Neural cell (in vitro differentiated cells): ENCODE measurements around the gene PSMB11. TPM values are rescaled to one million over a fixed set of nuclear protein-coding genes. Genes with fewer than 3 reads are reported as not detected.

Experiments
- H2AFZ ChIP-seq: fragments of 200-600, 300-800 bp; sonication (generic), shearing (Covaris generic); 2 replicates; pipeline ENCODE4 v1.6.0; 2014; ENCODE audit warnings: low read depth, mild to moderate bottlenecking, antibody characterized with exemption, low read length, moderate library complexity
- H3F3A ChIP-seq: fragments of 200-600 bp; shearing (Covaris generic); 2 replicates; pipeline ENCODE4 v1.6.1; 2016; ENCODE audit warnings: mild to moderate bottlenecking, moderate library complexity, mixed read lengths, antibody characterized with exemption, low read length; ENCODE audit not compliant: insufficient read depth, poor library complexity, severe bottlenecking
- H3K27ac ChIP-seq: fragments of 200-600, 300-800 bp; sonication (generic), shearing (Covaris generic); 2 replicates; pipeline ENCODE4 v1.5.1; 2014; ENCODE audit warnings: mild to moderate bottlenecking, low read length, moderate library complexity
- H3K27me3 ChIP-seq: fragments of 300-800, 200-600 bp; sonication (generic), shearing (Covaris generic); 2 replicates; pipeline ENCODE4 v1.6.0; 2014; ENCODE audit warnings: mild to moderate bottlenecking, low read depth, low read length, moderate library complexity; ENCODE audit not compliant: insufficient read depth
- H3K36me3 ChIP-seq: fragments of 300-800, 200-600 bp; sonication (generic), shearing (Covaris generic); 2 replicates; pipeline ENCODE4 v1.5.1; 2014; ENCODE audit warnings: mild to moderate bottlenecking, antibody characterized with exemption, low read length, moderate library complexity; ENCODE audit not compliant: insufficient read depth
- H3K4me2 ChIP-seq: fragments of 300-800, 200-600 bp; sonication (generic), shearing (Covaris generic); 2 replicates; pipeline ENCODE4 v1.6.0; 2014; ENCODE audit warnings: mild to moderate bottlenecking, low read length
- H3K4me3 ChIP-seq: fragments of 300-800, 200-600 bp; sonication (generic), shearing (Covaris generic); 2 replicates; pipeline ENCODE4 v1.5.1; 2014; ENCODE audit warnings: mild to moderate bottlenecking, low read length, moderate library complexity
- H3K79me2 ChIP-seq: fragments of 200-600 bp; shearing (Covaris generic); replicated peaks from 2 replicates; pipeline ENCODE4 v1.6.0; 2014; ENCODE audit warnings: mild to moderate bottlenecking, low read length, moderate library complexity; ENCODE audit not compliant: insufficient read depth
- H3K9ac ChIP-seq: fragments of 300-800, 200-600 bp; sonication (generic), shearing (Covaris generic); 2 replicates; pipeline ENCODE4 v1.6.1; 2016; ENCODE audit warnings: mild to moderate bottlenecking, low read length, mixed read lengths
- H3K9me2 ChIP-seq: fragments of 200-600 bp; shearing (Covaris generic); 2 replicates; pipeline ENCODE4 v1.6.1; 2016; ENCODE audit warnings: mild to moderate bottlenecking, low read length, mixed read lengths; ENCODE audit not compliant: insufficient read depth
- H3K9me3 ChIP-seq: fragments of 200-600, 300-800 bp; sonication (generic), shearing (Covaris generic); 2 replicates; pipeline ENCODE4 v1.6.1; 2016; ENCODE audit warnings: mild to moderate bottlenecking, mixed run types, low read length, moderate library complexity, mixed read lengths
- H4K20me1 ChIP-seq: fragments of 200-600 bp; shearing (Covaris generic); 2 replicates; pipeline ENCODE4 v1.6.1; 2016; ENCODE audit warnings: mild to moderate bottlenecking, mixed run types; ENCODE audit not compliant: insufficient read depth
- CTCF ChIP-seq: fragments of 450-650 bp; IDR thresholded peaks from 2 replicates; pipeline ENCODE4 v1.5.1; 2014; ENCODE audit warnings: antibody characterized with exemption, mild to moderate bottlenecking, moderate library complexity; ENCODE audit not compliant: poor library complexity, severe bottlenecking
- EP300 ChIP-seq: fragments of 450-650 bp; conservative IDR thresholded peaks from 2 replicates; pipeline ENCODE4 v1.6.1; 2014; ENCODE audit warnings: antibody characterized with exemption, mild to moderate bottlenecking, moderate library complexity; ENCODE audit not compliant: poor library complexity, severe bottlenecking
- EZH2 ChIP-seq: fragments of 200-600, 300-800 bp; shearing (Covaris generic), sonication (generic); IDR thresholded peaks from 2 replicates; pipeline ENCODE4 v1.6.1; 2014; ENCODE audit warnings: antibody characterized with exemption, low read length, borderline replicate concordance, mild to moderate bottlenecking; ENCODE audit not compliant: insufficient read depth, poor library complexity, severe bottlenecking
- MXI1 ChIP-seq: fragments of 450-650 bp; conservative IDR thresholded peaks from 2 replicates; pipeline ENCODE4 v1.6.1; 2014; ENCODE audit warnings: antibody characterized with exemption, mild to moderate bottlenecking; ENCODE audit not compliant: poor library complexity, severe bottlenecking
- POLR2AphosphoS5 ChIP-seq: IDR thresholded peaks from 2 replicates; pipeline ENCODE4 v1.6.1; 2012
- RAD21 ChIP-seq: fragments of 450-650 bp; conservative IDR thresholded peaks from 2 replicates; pipeline ENCODE4 v1.6.1; 2014; ENCODE audit warnings: antibody characterized with exemption, mild to moderate bottlenecking, moderate library complexity
- REST ChIP-seq: IDR thresholded peaks from 2 replicates; pipeline ENCODE4 v1.6.1; 2012; ENCODE audit warnings: borderline replicate concordance
- SMC3 ChIP-seq: fragments of 450-650 bp; conservative IDR thresholded peaks from 2 replicates; pipeline ENCODE4 v1.6.1; 2014; ENCODE audit warnings: antibody characterized with exemption, mild to moderate bottlenecking, moderate library complexity; ENCODE audit not compliant: poor library complexity
- TAF1 ChIP-seq: IDR thresholded peaks from 2 replicates; pipeline ENCODE4 v1.6.1; 2012; ENCODE audit warnings: low read depth
- polyA plus RNA-seq: library from polyadenylated mRNA; depleted of rRNA; stranded (reverse); fragments of >200 nt; gene quantifications from 2 replicates; pipeline ENCODE4 v1.2.3, GENCODE V29; 2014

The PSMB11 gene
- polyA plus RNA-seq, 1 donor from 2014 or later: not detected

GRCh38 chr14:23057757-23058653 is 16.0 kb downstream of the PSMB11 start:
- Histone ChIP-seq H4K20me1 (no peaks in the 10 kb centered on the region), H3K27ac (peak overlapping the region; percentile 56), H3K4me2 (peak overlapping the region; percentile 79), H2AFZ (peak overlapping the region; percentile 21), H3K36me3 (peaks cover 7% of the 10 kb centered on the region), H3K9ac (peak overlapping the region; percentile 80), H3K27me3 (no peaks in the 10 kb centered on the region), H3K9me3 (no peaks in the 10 kb centered on the region), H3K9me2 (no peaks in the 10 kb centered on the region), H3K4me3 (peak overlapping the region; percentile 84), H3F3A (no peaks in the 10 kb centered on the region), H3K79me2 (peaks cover 6% of the 10 kb centered on the region)
- TF ChIP-seq EP300 (no peak), POLR2AphosphoS5 (peak; percentile 50), CTCF (peak; percentile 98), RAD21 (peak; percentile 91), MXI1 (peak; percentile 59), SMC3 (peak; percentile 98), TAF1 (no peak), REST (peak; percentile 21)

- no peak overlapping the region for H3K4me3 ChIP-seq
- H3K9me2 ChIP-seq: no peaks in the 10 kb centered on the region
- peaks cover 4% of the 10 kb centered on the region for H4K20me1 ChIP-seq
- H3K27me3 ChIP-seq: no peaks in the 10 kb centered on the region
- no peak overlapping the region for H3K27ac ChIP-seq
- H2AFZ ChIP-seq: no peak overlapping the region
- H3F3A ChIP-seq: no peaks in the 10 kb centered on the region
- no peaks in the 10 kb centered on the region for H3K9me3 ChIP-seq
- no peak overlapping the region for H3K9ac ChIP-seq
- TF ChIP-seq EZH2 (no peak), EP300 (no peak), REST (no peak), SMC3 (no peak), TAF1 (no peak), MXI1 (no peak), POLR2AphosphoS5 (no peak), RAD21 (no peak), CTCF (no peak)
- peaks cover 9% of the 10 kb centered on the region for H3K36me3 ChIP-seq
- H3K79me2 ChIP-seq: peaks cover 6% of the 10 kb centered on the region
- H3K4me2 ChIP-seq: peak overlapping the region; percentile 74
Measured at GRCh38 chr14:23058654-23059504, 16.9 kb downstream of the PSMB11 start.
